Head of caudate nucleus (tissue), 42 donors: ENCODE results near the gene SHF.
A peak's percentile ranks its signal among the peaks of the same experiment; 100 is the strongest.

Experiments used
- DNase-seq, 42 donors: peaks; one replicate each; pipeline versions ENCODE4 v3.0.0 to v3.0.0-alpha.2; 2020 to 2021; ENCODE audit warnings: mixed read lengths in 7 of 42
- intact Hi-C: fragments of 100-400 bp; cut with DNase I; formaldehyde crosslinking; loops from one replicate; pipeline ENCODE4 v1.15.0; 2022

SHF gene

DNA sequence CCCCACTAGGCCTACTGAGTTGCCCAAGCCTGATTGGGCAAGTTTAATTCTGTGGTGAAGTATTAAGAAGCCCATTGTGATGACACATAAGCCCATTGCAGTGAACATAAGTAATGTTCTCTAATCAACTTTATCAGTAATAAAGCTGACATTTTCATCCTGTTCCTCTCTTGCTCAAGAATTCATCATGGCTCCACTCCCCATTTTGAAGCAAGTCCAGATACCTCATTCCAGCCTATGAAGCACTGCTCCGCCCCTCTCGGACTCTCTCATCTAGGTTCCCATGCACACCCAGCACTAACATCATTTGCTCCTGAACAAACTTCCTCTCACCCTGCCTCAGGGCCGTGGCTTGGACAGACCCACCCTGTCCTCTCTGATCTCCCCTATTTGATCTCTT, 10.5 kb downstream of the SHF start:
- intact Hi-C loops = no loop called here
- DNase-seq = no peak

DNA sequence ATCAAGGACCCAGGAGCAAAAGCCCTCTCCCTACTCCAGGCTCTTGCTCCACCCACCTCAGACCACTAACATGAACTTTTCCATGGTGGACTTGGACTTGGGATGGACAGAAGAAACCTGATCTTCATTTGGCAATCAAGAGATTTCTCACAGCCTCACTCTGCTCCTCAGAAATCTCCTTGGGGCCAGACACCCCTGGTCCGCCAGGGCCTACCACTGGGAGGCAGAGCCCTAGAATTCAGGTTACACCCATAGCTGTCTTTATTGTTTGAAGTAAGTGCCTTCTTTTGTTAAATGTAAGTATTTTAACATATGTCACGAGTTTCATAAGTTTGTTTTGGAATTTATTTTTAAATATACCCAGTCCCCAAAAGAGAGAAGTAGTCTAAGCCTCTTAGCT, 13.2 kb downstream of the SHF start:
- DNase-seq = no peak
- intact Hi-C loops = no loop called here

DNA sequence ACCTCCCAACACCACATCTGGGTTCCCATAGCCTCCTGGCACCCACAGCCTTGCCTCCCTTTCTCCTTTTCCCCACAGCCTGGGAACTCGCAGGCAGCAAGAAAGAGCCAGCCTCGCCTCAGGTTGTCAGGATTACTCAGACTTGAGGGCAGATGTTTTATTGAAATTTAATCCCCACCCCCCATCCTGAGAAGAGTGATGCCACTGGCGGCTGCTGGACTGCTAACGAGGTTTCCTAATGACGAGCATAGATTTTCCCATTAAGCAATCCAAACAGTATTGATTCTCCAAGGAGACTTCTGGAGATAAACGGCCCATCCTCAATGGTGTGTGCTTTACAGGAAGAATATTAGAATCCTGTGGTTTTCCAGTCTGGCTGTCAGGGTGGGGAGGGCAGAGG, 13.7 kb downstream of the SHF start:
- no peak for DNase-seq
- intact Hi-C loops = no loop called here

DNA sequence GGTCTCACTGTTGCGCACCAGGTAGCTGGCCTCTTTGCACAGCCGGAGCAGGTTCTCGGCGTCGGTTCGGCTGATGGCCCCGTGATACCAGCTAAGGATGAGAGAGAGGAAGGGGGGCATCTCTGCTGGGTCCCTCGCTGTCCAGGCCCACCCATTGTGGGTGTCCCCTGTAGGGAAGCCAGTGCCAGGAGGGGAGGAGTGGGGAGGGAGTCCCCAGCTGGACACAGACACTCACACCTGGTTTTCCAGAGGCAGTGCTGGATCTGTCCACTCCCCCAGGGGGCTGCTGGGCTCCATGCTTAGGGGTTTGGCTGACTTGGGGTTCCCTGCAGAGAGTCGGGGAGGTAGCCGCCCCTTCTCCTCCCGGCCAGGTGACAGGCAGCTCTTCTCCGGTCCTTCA, 15.9 kb downstream of the SHF start:
- no peak for DNase-seq
- intact Hi-C loops = no loop called here

DNA sequence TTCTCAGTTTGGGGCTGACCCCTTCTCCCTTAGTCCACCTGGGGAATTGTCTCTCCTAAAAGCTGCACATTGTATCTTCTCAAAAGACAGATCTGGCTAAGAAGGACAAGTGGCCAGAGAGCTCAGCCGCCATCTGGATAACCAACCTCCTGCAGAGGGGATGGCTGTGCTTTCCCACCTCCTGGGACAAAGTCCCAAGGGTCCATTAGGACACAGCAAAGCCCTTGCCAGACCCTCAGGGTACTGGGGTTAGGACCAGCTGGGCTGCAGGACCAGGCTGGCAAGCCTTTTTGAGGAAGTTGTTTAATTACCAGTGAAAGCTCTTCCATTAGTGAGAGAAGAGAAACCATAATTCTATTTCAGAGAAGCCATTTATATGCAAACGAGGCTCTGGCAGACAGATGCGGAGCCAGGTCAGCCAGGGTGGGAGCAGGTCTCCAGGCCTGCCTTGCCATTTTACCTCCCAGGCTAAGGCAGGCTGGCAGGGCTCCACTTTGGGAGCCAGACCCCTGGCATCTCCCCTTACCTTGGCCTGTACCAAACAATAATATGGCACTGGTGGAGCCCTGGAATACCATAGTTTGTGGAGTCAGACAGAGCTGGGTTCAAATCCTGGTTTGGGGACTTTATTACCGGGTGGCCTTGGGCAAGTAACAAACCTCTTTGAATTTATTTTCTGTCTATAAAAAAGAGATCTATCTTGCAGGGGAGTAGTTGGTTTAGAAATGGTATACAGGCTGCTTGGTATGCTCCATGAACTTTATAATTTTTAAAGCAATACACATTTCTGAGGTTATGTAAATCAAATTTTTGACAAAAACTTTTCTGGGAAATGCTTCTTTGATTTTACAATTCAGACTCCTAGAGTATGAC, 17.9 kb downstream of the SHF start:
- intact Hi-C loops = loop anchor here (2.0 kb wide), 1 partner anchor 35 kb away; no protein-coding TSS in a partner anchor
- DNase-seq = no peak

DNA sequence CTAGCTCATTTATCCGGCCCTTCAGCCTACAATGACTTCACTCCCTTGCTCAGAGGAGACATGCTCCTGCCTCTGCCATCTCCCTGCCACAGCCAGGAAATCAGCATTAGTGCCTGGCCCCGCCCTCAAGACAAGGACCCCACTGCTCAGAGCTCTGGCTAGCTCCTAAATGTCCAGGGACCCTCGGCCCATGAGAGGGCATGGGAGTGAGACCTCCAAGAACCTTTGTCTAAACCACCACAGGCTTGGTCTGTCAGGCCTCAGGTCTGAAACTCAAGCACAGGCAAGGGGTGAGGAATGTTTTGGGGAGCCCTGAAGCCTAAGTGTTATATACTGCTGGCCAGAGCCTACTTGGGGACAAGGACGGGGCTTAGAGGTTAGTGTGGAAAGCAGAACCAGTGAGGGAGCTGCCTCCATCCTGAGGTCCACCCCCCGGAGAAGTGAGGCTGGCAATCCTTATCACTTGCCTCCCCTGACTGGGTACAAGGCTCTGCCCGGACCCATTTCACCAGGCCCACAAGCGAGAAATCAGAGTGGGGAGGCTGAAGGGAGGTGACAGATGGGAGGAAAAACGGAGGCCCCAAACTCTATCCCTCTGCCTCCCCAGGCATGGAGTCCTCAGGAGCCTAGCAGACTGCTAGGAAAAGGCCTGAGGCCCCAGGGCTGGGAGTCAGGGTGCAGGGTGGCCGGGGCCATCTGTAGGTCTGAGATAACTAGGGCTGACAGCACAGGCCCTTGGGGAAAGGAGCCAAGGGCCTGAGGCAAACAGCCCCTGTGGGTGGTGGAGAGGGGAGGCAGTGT, 18.8 kb downstream of the SHF start:
- no peak for DNase-seq
- intact Hi-C loops = loop anchor here (2.0 kb wide), 1 partner anchor 36 kb away; no protein-coding TSS in a partner anchor

GRCh38 chr15:45168286-45168685, 19.5 kb downstream of the SHF start:
- intact Hi-C loops = loop anchor here (2.0 kb wide), 1 partner anchor 37 kb away; no protein-coding TSS in a partner anchor
- no peak for DNase-seq

GRCh38 chr15:45167631-45168205, 20.0 kb downstream of the SHF start:
- intact Hi-C loops = loop anchor here (2.0 kb wide), 1 partner anchor 37 kb away; no protein-coding TSS in a partner anchor
- DNase-seq = no peak

DNA sequence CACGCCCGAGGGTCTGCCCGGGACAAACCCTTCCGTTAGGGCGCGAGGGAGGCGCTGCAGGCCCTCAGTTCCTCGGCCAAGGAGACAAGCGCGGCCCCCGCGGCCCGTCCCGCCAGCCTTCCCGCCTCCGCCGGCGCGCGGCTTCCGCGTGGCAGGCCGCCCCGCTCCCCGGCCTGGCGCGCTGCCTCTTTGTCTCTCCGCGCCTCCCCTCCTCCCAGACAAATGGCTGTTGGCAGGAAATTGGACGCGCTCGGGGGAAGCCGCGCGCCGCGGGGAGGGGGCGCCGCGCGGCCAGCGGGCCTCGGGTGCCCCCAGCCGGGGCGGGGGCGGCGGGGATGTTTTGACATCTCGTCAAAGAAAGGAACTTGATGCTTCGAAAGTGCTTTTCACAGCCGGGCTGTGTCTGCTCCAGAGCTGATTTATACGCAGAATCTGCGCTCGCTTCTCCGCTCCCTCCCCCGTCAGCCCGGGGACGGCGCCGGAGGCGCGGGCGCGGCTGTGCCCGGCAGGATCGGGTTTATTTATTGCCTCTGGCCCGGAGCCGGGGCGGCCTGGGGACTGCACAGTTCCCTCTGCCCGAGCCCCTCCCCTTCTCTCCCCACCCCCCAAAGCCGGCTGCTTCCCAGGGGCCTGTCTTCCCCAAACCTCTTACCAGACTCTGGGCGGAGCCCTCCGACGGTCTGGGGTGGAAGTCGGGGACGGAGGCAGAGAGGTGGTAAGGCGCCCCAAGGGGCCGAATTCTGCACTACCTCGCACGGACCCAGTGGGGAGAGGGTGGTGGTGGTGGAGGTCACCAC, 20.7 kb downstream of the SHF start:
- intact Hi-C loops = no loop called here
- DNase-seq = peak; percentile 63 to 93 (median 84)

DNA sequence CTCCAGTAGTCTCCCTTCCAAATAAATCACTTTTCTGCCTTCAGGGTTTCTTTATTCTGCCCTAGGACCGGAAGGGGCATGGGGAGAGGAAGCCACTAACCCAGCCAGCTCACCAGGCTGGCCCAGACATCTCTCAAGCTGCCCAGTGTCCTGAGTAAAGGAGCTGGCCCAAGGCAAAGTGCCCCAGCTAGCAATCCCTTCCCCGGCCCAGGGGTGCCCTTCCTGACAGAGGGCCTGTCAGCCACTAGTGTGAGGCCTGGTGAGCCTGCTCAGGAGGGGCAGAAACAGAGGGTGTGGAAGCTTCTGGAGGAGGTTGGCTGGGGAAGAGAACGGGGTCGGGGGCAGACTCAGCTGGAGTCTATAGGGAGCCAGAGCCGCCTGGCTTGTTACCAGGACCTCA, 22.2 kb downstream of the SHF start:
- intact Hi-C loops = no loop called here
- DNase-seq = no peak

- DNase-seq = no peak
- intact Hi-C loops = no loop called here
These were observed 22.9 kb downstream of the SHF start for GRCh38 chr15:45164914-45165313.

DNA sequence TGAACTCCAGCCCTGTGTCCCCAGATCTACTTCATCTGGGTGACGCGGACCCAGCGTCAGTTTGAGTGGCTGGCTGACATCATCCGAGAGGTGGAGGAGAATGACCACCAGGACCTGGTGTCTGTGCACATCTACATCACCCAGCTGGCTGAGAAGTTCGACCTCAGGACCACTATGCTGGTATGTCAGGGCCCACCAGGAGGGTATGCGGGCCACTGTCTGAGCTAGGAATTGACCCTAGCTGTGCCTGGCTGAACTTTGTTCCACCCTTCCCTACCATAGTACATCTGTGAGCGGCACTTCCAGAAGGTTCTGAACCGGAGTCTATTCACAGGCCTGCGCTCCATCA, 24.3 kb downstream of the SHF start:
- DNase-seq = no peak
- intact Hi-C loops = no loop called here

DNA sequence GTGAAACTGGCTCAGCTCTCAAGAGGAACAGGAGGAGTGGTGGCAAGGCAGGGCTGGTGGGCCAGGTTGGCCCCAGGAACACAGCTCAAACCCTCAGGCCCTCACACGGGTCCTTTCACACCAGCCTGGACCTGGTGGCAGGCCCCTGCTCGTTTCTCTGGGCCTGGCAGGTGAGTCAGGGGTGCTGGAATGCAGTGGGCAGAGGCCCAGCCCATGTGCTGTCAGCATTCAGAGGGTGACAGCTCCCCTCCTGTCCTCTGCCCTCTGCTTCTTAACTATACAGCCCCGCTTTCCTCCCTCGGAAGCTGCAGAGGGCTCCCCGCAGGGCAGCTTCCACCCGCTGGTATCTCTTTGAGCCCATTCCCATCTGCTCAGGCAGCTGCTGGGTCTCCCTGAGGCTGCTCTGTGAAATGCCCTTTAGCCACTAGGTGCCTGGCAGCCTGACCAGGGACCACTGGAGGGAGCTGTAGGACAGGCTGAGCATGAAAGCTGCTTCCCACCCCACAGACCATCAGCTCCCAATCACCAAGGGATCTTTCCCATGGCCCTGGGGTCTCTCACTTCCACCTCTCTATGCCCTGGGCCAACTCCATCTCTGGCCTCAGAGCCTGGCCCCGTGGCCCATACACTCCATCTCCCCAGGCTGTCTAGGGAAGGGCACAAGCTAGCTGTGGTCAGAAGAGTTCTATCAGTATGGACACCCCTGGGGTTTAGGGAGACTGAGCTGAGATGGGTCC, 24.8 kb downstream of the SHF start:
- intact Hi-C loops = no loop called here
- peak in 41 of 42 donors; percentile 65 to 94 (median 83) for DNase-seq

DNA sequence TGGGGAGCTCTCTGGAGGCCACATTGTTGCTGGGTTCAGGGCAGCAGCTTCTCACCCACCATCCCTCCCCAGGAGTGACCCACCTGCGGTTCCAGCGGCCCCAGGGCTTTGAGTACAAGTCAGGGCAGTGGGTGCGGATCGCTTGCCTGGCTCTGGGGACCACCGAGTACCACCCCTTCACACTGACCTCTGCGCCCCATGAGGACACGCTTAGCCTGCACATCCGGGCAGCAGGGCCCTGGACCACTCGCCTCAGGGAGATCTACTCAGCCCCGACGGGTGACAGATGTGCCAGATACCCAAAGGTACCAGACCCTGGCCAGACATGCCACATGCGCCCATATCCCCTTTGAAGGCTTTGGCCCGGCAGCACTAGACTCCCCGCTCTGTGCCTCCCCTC, 26.1 kb downstream of the SHF start:
- DNase-seq = no peak
- intact Hi-C loops = no loop called here

DNA sequence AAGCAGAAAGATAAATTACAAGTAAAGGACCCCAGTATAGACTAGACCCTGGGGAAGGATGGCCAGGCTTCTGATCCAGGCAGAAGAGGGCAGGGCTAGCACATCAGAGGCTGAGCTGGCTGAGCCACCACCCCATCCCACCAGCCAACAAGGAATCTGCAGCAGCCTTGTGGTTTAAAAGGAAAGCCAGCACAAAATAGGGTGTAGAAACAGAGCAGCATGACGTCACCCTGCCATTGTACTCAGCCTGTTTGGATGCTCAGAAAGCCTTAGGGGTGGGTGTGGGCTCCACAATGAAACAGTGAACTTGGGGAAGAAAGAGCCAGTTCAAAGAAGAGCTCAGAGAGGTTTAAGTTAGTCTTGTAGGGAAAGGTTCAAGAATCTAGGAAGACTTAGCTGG, 29.8 kb downstream of the SHF start:
- peak; percentile 22 to 91 (median 80) for DNase-seq
- intact Hi-C loops = no loop called here

DNA sequence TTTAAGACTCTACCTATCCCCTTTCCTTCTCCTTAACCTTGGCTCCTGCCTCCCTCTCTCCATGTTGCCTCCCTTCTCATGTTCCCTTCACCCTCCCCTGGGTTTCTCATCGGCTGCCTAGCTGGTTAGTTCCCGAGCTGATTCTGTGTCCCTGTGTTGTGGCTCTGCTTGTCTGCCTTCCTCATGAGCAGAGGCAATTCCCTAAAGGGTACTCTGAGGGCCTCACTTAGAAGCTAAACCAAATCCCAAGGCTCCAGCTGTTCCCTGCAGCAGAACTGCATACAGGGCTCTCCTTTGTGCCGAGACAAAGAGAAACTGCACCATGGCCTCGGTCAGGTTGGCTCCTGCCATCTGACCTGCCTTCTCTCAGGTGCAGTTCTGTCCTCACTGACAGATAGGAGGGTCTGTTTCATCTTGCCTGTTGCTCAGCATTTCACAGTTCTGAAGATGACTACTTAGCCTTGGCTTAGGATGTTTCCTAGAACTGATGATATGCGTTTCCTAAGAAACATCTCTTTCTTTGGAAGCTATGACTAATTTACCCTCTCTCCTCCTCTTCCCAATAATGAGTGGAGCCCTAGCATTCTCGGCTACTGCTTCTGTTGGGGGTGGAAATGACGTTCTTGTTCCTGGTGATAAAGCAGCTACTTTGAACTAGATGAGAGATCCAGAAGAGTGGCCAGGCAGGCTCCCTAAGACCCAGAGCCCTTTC, 30.9 kb downstream of the SHF start:
- peak in 15 of 42 donors; percentile 32 to 75 (median 55) for DNase-seq
- intact Hi-C loops = no loop called here

GRCh38 chr15:45155739-45156138, 32.0 kb downstream of the SHF start:
- intact Hi-C loops = no loop called here
- no peak for DNase-seq
